Right lobe of liver (tissue), 6 donors: ENCODE measurements around the gene CABCOCO1. TPM values are rescaled to one million over a fixed set of nuclear protein-coding genes. Genes with fewer than 3 reads are reported as not detected.

ENCODE experiments used
- ATAC-seq, 4 donors: fragments of 200-7000 bp; cut with Tn5 transposase; one replicate each; pipeline ENCODE4 v1.9.1; 2020; ENCODE audit warnings: mild to moderate bottlenecking in 4 of 4, moderate library complexity in 4 of 4
- DNase-seq, 3 donors: peaks; one replicate each; pipeline ENCODE4 v3.0.0-alpha.2; 2020
- H3K27ac ChIP-seq, 3 donors: fragments of 200-600 bp; one replicate each; pipeline ENCODE4 v1.8.0; 2022
- H3K27me3 ChIP-seq, 2 donors: fragments of 200-600 bp; one replicate each; pipeline ENCODE4 v1.8.0; 2022
- H3K36me3 ChIP-seq, 4 donors: fragments of 200-600 bp; sonication (generic) in 1 of 4; one replicate each; pipeline versions ENCODE4 v1.5.1 to v1.8.0; 2017 to 2022; ENCODE audit warnings: control low read depth in 1 of 4
- H3K4me1 ChIP-seq, 4 donors: fragments of 200-600 bp; sonication (generic) in 1 of 4; one replicate each; pipeline versions ENCODE4 v1.5.1 to v1.8.0; 2017 to 2022; ENCODE audit warnings: control low read depth in 1 of 4
- H3K4me3 ChIP-seq, 3 donors: fragments of 200-600 bp; one replicate each; pipeline ENCODE4 v1.8.0; 2022
- H3K9me3 ChIP-seq, 4 donors: fragments of 200-600 bp; sonication (generic) in 1 of 4; one replicate each; pipeline versions ENCODE4 v1.5.1 to v1.8.0; 2017 to 2022; ENCODE audit warnings: control low read depth in 1 of 4
- POLR2A ChIP-seq: fragments of 450-650 bp; IDR thresholded peaks from one replicate; pipeline ENCODE4 v1.6.1; 2017; ENCODE audit warnings: antibody characterized with exemption, mild to moderate bottlenecking
- WGBS: methylation state at CpG from one replicate; pipeline ENCODE4 v1.1.6; 2018; ENCODE audit warnings: low coverage, low lambda C conversion rate; ENCODE audit not compliant: insufficient coverage; ENCODE audit errors: missing lambda C conversion rate; 5-methylcytosine and 5-hydroxymethylcytosine counted together
- intact Hi-C, 2 donors: fragments of 100-400 bp; cut with DNase I; formaldehyde crosslinking; loops; one replicate each; pipeline versions ENCODE4 v1.11.2 to v1.14.1; 2022
- total RNA-seq, 6 experiments: library from RNA; depleted of rRNA in 2 of 6; stranded (reverse); fragments of >200 nt in 2 of 6; fragmentation: NEBNext Ultra II Directional in 3 of 6; extraction: Animal tissue kit (Norgen Biotek cat#: 25700) in 3 of 6; gene quantifications; one replicate each; pipeline versions ENCODE4 v1.1.0 to v1.2.4, GENCODE V29; 2016 to 2023
- TF ChIP-seq, protein P1 (sequence below), 4 donors: fragments of 200-600 bp in 3 of 4; fragments of 450-650 bp in 1 of 4; IDR thresholded peaks; one replicate each; pipeline versions ENCODE4 v1.5.1 to v1.8.0; 2016 to 2022; ENCODE audit warnings: antibody characterized with exemption in 4 of 4, mild to moderate bottlenecking in 2 of 4
- donor health status: DM: no; HTN: yes; CAD: no.
- donor health status: DM: no; HTN: no; CAD: no.
- donor health status: DM: no; HTN: no; CAD: no.
- donor health status: DM: no; HTN: yes; CAD: no.
- donor health status: DM: no; HTN: yes; CAD: no.

CABCOCO1 gene
- total RNA-seq, 6 experiments from 2014 or later, result not detected

DNA sequence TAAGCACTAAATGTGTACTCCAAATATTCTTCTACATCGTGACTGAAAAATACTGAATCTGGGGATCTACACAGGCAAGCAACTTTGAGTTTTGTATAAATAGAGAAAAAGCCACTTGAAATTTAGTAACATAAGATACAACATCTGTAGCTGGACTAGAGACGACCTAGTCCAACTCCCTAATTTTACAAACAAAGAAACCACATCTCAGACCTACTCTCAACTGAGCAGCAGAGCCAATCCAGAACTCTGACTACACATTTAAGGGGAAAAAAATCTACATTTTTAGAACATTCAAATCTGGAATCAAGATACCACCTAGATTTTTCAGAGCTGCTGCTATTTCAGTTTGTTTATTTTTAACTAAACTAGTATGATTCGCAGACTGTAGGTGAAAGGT lies 88.9 kb downstream of the CABCOCO1 start:
- intact Hi-C loops, result no loop called here
- 25% methylated on average over 3 of the region's 3 CpGs for WGBS
- Histone ChIP-seq H3K4me1 (peaks cover 0 to 9% (median 0%) of the 10 kb centered on the region in 4 donors), H3K27me3 (no peaks in the 10 kb centered on the region), H3K9me3 (no peaks in the 10 kb centered on the region), H3K4me3 (no peak overlapping the region), H3K27ac (no peak overlapping the region), H3K36me3 (no peaks in the 10 kb centered on the region)
- no peak for ATAC-seq
- DNase-seq, result no peak
- TF ChIP-seq, protein P1, sequence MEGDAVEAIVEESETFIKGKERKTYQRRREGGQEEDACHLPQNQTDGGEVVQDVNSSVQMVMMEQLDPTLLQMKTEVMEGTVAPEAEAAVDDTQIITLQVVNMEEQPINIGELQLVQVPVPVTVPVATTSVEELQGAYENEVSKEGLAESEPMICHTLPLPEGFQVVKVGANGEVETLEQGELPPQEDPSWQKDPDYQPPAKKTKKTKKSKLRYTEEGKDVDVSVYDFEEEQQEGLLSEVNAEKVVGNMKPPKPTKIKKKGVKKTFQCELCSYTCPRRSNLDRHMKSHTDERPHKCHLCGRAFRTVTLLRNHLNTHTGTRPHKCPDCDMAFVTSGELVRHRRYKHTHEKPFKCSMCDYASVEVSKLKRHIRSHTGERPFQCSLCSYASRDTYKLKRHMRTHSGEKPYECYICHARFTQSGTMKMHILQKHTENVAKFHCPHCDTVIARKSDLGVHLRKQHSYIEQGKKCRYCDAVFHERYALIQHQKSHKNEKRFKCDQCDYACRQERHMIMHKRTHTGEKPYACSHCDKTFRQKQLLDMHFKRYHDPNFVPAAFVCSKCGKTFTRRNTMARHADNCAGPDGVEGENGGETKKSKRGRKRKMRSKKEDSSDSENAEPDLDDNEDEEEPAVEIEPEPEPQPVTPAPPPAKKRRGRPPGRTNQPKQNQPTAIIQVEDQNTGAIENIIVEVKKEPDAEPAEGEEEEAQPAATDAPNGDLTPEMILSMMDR (IDR thresholded peaks at IDR 0.05), result no peak
- no peak for TF ChIP-seq POLR2A

DNA sequence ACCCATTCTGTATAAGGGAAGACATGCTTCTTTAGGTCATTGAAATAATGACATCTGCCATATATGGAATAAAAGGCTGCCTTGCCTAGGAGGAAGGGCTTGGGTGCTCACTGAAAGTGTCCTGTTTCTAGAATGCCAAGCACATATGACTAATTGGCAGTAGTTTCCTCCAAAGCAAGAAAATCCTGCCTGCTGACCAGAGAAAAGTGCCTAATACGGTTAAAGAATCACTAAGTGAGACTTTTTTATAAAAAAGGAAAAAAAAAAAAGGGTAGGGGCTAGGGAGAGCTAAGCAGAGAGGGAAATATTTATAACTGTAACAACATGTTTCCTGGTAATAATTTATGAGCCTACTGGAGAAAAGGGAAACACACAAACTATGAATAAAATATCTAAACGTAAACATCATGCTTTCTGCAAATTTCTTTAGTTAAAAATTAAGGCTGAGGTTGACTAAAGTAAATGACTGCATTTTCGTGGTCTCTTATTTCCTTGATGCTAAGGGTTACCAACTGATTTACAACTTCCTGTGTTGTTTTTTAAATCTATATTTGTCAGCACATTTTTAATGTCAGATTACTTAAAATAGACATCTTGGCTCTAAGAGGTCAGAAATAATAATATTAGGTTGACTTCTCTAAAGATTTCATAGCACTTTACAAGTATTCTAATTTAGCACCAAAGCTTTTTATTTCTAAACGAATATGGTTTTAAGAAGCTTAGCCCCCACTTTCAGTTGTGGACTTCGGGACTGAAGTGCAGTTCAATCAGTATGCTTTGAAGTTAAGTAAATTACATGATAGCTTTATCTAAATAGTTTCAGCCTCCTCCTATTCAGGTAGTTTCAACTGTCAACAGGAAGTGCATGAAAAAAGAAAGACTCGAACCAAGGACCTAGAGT lies 89.6 kb downstream of the CABCOCO1 start:
- DNase-seq, result no peak
- Histone ChIP-seq H3K4me1 (peaks cover 0 to 6% (median 0%) of the 10 kb centered on the region in 4 donors), H3K27me3 (no peaks in the 10 kb centered on the region), H3K27ac (no peak overlapping the region), H3K4me3 (no peak overlapping the region), H3K36me3 (no peaks in the 10 kb centered on the region), H3K9me3 (no peaks in the 10 kb centered on the region)
- peak; percentile 22 to 38 (median 31) for ATAC-seq
- no peak for TF ChIP-seq POLR2A
- TF ChIP-seq, protein P1 (IDR thresholded peaks at IDR 0.05), result no peak
- intact Hi-C loops, result no loop called here
- WGBS, result 23% methylated on average over 6 of the region's 6 CpGs

DNA sequence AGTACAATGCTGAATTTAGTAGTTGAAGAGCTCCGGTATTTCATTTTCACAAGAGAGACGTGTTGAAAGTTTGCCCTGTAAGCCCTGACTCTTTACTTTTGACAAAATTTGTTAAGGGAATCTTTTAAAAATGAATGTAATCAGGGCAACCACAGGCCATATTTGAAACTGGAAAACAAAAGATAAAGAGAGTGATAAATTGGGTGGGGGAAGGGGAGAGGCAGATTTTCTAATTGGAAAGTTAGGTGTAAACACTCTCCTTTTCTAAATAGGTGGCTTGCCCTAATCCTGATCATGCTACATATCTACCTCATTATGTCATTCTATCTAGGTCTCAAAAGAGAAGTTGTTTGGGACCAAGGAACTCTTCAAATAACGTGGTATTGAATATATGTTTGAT lies 90.7 kb downstream of the CABCOCO1 start:
- intact Hi-C loops, result no loop called here
- no peak overlapping the region for H3K27ac ChIP-seq
- DNase-seq, result no peak

DNA sequence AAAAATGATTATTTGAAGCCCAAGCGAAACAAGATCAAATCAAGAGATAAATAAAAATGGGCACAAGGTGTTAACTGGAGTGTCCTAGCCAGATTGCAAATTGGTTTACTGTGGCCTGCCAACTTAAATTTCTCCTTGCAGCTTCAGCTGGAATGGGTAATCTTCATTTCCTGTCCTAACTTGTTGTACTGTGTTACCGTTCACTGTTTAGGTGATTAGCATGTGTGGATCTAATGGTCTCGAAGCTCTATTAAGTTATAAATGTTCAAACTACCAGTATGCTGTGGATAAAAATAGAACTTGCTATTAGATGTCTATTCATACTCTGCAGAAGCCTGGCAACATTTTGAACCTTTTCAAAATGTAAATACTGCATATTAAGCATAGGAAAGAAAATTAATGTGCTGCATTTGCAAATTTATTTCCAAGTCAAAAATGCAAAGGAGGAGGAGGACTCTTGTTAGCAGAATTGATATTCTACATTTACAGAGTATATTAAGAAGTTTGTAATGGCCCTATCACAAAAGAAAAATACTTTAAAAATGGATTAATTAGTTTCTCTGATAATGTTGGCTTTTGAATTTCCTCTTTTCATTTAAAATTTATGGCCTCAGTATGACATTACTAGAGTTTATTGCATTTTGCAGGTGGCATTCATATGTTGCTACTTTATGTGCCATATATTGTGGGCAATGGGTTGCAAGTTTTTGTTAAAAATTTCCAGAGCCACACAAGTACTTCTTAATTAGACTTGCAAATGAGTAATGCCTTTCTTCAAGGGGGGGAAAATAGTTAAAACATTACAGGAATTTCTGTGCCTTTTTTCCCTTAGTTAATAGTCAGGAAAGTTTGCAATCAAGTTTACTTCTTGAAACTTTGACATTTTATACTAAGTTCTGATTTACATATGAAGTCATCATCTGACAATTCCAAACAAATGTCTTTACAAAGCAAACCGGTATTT lies 92.1 kb downstream of the CABCOCO1 start:
- ATAC-seq (no peak), DNase-seq (no peak)
- Histone ChIP-seq H3K4me1 (peaks cover 0 to 3% (median 0%) of the 10 kb centered on the region in 4 donors), H3K4me3 (no peak overlapping the region), H3K27ac (no peak overlapping the region), H3K36me3 (no peaks in the 10 kb centered on the region), H3K27me3 (no peaks in the 10 kb centered on the region), H3K9me3 (no peaks in the 10 kb centered on the region)
- 73% methylated on average over 4 of the region's 4 CpGs for WGBS
- intact Hi-C loops, result no loop called here
- TF ChIP-seq, protein P1 (IDR thresholded peaks at IDR 0.05), result no peak
- TF ChIP-seq POLR2A, result no peak

More for the DNA sequence above, 90.7 kb downstream of the CABCOCO1 start:
- WGBS, result 79% methylated on average over 3 of the region's 3 CpGs
- no peaks in the 10 kb centered on the region for H3K27me3 ChIP-seq
- ATAC-seq, result no peak
- H3K36me3 ChIP-seq, result no peaks in the 10 kb centered on the region
- no peaks in the 10 kb centered on the region for H3K9me3 ChIP-seq
- no peak overlapping the region for H3K4me3 ChIP-seq
- TF ChIP-seq POLR2A, result no peak
- TF ChIP-seq, protein P1 (IDR thresholded peaks at IDR 0.05), result no peak
- peaks cover 0 to 3% (median 0%) of the 10 kb centered on the region in 4 donors for H3K4me1 ChIP-seq
